GM19467 (cell line): ENCODE measurements around the gene EIF2S3B.

ENCODE experiments used
- ATAC-seq: cut with Tn5 transposase; IDR thresholded peaks from one replicate; pipeline ENCODE4 v1.9.1; 2021; ENCODE audit warnings: mild to moderate bottlenecking, moderate library complexity; ENCODE audit not compliant: unreplicated experiment

Gene EIF2S3B

DNA sequence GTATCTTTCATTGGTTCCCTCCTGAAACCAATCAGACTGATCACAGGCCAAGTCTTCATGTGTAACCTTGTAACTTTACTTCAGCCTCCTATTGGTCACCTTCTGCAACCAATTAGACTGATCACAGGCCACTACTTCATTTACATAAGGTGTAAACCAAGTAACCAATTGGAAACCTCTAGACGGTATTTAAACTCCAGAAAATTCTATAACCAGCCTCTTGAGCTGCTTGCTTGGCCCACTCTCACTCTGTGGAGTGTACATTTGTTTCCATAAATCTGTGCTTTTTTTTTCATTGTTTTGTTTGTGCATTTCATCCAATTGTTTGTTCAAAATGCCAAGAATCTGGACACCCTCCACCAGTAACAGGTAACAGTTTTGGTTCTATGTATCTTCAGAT is 47.5 kb downstream of the EIF2S3B start:
- ATAC-seq, result no peak

DNA sequence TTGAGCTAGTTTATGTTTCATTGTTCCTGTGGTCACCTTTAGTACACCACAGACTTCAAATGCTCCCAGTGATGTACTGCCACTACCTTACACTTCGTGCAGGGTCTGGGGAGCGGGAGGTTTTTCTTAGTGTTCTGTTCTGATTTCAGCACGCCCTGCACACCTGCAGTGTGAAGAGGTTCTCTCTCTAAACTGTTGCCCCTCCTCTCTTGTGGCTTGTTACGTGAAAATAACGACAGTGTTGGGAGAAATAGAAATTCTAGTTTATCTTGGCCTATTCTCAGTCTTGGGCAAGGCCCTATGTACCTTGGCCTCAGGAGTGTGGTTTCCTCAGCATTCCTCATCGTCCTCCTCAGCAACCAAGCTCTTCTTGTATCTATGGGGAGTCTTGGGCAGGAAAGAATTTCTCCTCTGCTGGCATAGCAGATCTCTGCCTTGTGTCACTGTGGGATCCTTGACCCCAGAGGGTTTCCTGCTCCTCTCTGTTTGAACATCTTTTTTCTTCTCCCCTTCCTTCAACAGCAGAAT is 48.6 kb downstream of the EIF2S3B start:
- no peak for ATAC-seq

DNA sequence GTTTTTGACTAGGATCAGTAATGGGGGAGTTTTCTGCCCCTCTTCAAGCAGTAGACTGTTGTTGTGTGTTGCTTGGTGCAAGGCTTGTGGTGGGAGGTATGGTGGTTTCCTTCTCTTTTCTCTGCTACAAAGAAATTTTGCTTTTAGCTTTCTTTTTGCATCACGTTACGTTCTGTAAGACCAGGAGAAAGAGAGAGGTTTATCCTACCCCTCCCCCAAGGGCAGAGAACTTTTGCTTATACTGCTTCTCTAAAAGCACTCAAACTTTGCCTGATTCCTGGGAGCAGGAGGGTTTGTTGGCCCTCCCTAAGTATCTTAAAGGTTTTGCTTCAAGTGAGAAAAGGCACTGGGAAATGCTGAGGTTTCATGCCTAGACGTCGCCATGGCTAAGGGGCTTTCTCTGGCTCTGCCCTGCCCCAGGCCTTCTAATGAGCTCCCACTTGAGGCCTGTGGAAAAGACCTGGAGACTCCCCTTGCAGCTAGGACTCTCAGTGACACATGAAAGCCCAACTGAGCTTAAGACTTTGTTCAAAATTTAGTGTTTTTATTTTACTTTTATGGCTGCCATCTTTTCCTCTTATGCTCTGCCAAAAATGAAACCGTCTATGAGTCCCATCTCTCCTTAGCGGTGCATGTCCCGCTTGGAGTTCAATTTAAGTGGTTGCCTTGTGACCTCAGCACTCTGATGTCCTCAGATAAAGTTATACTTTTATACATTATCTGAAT is 49.2 kb downstream of the EIF2S3B start:
- no peak for ATAC-seq

DNA sequence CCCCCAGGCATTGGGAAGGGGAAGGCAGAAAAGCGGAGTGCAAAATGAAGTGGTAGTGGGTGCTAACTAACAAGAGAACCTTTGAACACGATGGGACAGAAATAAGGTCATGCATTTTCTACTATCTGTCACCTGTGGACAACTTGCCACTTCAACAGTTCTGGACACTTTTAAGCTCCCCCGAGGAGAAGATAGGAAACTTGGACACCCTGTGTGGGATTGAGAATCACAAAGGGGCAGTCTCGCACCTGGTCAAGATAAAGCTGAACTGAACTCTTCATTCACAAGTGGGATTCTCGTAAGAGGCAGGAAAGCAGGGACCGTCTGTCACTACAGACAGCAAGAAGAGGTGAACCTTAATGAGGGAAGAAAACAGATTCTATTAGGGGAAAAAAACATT is 51.6 kb downstream of the EIF2S3B start:
- ATAC-seq, result no peak

DNA sequence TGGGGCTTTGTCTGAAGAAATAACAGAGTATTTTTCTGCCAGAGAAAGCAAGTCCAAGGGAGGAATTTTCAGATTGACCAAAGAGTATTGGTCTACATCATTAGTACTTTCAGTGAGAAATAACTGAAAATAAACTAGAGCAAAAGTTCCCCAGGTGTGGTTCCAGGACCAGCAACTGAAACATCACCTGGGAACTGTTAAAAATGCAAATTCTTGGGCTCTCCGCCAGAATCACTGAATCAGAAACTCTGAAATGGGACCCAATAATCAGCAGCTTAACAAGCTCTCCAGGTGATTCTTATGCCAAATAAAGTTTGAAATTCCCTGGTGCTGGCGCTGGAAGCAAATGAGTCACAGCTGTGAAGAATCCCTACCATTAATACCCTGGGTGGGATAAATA is 52.1 kb downstream of the EIF2S3B start:
- no peak for ATAC-seq
